GM10248 (cell line): Measurements from ENCODE around the gene ARHGAP26.

Source experiments
- CTCF ChIA-PET: fragments of 300-600 bp; sonication (Branson Sonifier 250); formaldehyde crosslinking; extraction: SDS; loops from one replicate; lab custom pipeline; 2021; ENCODE audit warnings: antibody characterized with exemption; lab: Yijun Ruan, JAX
- POLR2A ChIA-PET: fragments of 350-650 bp; sonication (Branson Sonifier 250); formaldehyde crosslinking; extraction: SDS; loops from one replicate; lab custom pipeline; 2020; ENCODE audit warnings: antibody characterized with exemption; lab: Yijun Ruan, JAX
- DNase-seq: peaks from one replicate; pipeline ENCODE4 v3.0.0; 2012; ENCODE audit errors: extremely low spot score
- TF ChIP-seq, protein P1 (sequence below): IDR thresholded peaks from 2 replicates; pipeline ENCODE4 v1.5.1; 2012; ENCODE audit warnings: mild to moderate bottlenecking, low read depth; ENCODE audit errors: extremely low read depth, missing control alignments, control extremely low read depth

The ARHGAP26 gene

GRCh38 chr5:142757564-142757963, 12.6 kb upstream of the ARHGAP26 start:
- DNase-seq: no peak
- ChIA-PET POLR2A (no interaction called here), CTCF (interaction anchor here (1.6 kb wide), 1 partner anchor 9 kb away, joined by 17 read pairs; no protein-coding TSS in a partner anchor)
- TF ChIP-seq, protein P1, sequence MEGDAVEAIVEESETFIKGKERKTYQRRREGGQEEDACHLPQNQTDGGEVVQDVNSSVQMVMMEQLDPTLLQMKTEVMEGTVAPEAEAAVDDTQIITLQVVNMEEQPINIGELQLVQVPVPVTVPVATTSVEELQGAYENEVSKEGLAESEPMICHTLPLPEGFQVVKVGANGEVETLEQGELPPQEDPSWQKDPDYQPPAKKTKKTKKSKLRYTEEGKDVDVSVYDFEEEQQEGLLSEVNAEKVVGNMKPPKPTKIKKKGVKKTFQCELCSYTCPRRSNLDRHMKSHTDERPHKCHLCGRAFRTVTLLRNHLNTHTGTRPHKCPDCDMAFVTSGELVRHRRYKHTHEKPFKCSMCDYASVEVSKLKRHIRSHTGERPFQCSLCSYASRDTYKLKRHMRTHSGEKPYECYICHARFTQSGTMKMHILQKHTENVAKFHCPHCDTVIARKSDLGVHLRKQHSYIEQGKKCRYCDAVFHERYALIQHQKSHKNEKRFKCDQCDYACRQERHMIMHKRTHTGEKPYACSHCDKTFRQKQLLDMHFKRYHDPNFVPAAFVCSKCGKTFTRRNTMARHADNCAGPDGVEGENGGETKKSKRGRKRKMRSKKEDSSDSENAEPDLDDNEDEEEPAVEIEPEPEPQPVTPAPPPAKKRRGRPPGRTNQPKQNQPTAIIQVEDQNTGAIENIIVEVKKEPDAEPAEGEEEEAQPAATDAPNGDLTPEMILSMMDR: no peak

DNA sequence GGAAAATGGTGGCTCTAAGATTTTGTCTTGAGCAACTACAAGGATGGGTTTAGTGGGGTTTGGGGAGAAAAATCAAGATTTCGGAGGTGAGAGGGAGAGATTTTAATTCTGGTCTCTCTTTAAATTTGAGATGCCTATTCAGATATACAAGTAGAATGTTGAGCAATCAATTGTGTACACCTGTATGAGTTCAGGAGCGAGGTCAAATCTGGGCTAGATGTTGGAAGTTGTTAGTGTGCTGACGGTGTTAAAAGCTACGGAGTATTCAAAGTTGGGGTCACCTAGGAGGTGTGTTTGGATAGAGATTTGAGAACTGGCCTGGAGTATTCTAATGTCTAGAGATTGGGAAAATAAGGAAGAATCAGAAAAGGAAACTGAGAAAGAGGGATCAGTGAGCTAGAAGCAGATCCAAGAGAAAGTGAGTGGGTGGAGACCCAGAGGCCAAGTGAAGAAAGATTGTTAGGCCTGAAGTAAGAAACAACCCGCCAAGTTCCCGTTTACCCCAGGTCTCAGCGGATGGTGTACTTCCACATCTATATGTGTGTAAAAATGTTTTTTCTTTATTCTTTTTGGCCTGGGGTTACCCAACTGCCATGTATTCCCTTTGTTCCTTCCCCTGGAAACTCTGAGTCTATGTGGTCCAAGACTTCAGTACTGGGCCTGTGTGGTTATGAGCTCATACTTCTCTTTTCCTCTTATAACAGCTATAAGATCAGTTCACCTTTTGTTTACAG, 11.9 kb upstream of the ARHGAP26 start:
- TF ChIP-seq, protein P1: no peak
- POLR2A ChIA-PET: no interaction called here
- CTCF ChIA-PET: interaction anchor here (0.9 to 1.6 kb wide), 4 partner anchors 9 to 133 kb away, joined by 3 to 17 read pairs (median 3); partner anchors contain the start of gene ARHGAP26
- no peak for DNase-seq

DNA sequence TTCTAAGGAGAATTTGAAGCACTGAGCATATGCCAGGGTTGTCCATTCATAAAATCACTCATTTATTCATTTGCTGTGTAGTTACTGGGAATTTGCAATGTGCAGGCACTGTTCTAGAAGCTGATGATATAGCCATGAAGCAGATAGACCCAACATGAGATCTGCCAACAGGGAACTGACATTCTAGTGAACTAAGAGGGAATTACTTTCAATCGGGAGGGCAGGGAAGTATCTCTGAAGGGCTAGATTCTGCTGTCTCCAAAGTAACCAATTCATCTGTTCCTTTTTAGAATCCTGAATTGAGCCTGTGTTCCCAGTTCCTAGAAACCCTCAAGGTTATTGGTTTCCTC, 11.4 kb upstream of the ARHGAP26 start:
- CTCF ChIA-PET: interaction anchor here (0.9 to 1.6 kb wide), 4 partner anchors 10 to 133 kb away, joined by 3 to 17 read pairs (median 3); partner anchors contain the start of gene ARHGAP26
- POLR2A ChIA-PET: no interaction called here
- DNase-seq: no peak
- TF ChIP-seq, protein P1: no peak

DNA sequence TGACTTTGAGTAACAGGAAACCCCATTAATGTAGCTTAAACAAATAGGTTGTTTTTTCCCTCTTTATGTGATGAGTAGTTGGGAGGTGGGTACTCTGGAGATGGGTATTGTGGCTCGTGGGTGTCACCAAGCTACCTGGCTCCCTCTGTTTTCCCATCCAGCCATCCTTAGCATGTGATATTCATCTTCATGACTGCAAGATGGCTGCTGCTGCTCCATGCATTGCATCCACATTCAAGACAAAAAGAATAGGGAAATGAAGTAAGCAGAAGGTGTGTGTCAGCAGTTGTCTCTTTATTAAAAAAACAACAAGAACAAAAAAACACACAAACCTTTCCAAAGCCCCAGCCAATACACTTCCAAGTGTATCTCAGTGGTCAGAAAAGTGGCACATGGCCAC, 6.5 kb upstream of the ARHGAP26 start:
- CTCF ChIA-PET: interaction anchor here (1.2 to 2.0 kb wide), 2 partner anchors 10 to 50 kb away, joined by 4 to 6 read pairs; no protein-coding TSS in a partner anchor
- POLR2A ChIA-PET: no interaction called here
- no peak for DNase-seq
- TF ChIP-seq, protein P1: no peak

DNA sequence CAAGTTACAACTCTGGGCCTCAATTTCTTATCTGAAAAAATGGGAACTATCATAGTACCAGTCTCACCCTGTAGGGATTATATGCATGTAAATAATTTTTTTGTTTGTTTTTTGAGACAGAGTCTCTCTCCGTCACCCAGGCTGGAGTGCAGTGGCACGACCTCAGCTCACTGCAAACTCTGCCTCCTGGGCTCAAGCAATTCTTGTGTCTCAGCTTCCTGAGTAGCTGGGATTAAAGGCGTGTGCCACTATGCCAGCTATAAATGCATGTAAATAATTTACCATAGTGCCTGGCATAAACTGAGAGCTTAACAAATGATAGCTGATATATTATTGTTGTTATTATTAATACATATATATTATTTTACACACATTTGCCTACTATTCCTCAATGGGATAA, 3.0 kb upstream of the ARHGAP26 start:
- CTCF ChIA-PET: interaction anchor here (1.1 to 5.4 kb wide), 4 partner anchors 19 to 752 kb away, joined by 3 to 30 read pairs (median 4); no protein-coding TSS in a partner anchor
- DNase-seq: no peak
- POLR2A ChIA-PET: interaction anchor here (0.5 kb wide), 1 partner anchor 594 kb away, joined by 3 read pairs; no protein-coding TSS in a partner anchor
- TF ChIP-seq, protein P1: no peak

- ChIA-PET CTCF (interaction anchor here (1.1 to 5.4 kb wide), 4 partner anchors 19 to 752 kb away, joined by 3 to 30 read pairs (median 4); no protein-coding TSS in a partner anchor), POLR2A (no interaction called here)
- TF ChIP-seq, protein P1: no peak
- no peak for DNase-seq
These were observed 2.3 kb upstream of the ARHGAP26 start for GRCh38 chr5:142767911-142768310.
